RWPE2 (cell line): ENCODE data around the gene LAMB3.

Experiments
- ATAC-seq: fragments of 200-7000 bp; cut with Tn5 transposase; 3 replicates; pipeline ENCODE4 v1.9.1; 2021; ENCODE audit warnings: low read depth
- DNase-seq: peaks from one replicate; pipeline ENCODE4 v3.0.0-alpha.2; 2020; ENCODE audit warnings: low spot score
- H3K27ac ChIP-seq: fragments of 450-650 bp; 2 replicates; pipeline ENCODE4 v1.5.1; 2017; ENCODE audit warnings: mild to moderate bottlenecking; ENCODE audit not compliant: poor library complexity, severe bottlenecking
- H3K27me3 ChIP-seq: fragments of 250-450 bp; sonication (Bioruptor Pico); 2 replicates; pipeline ENCODE4 v1.5.1; 2021; ENCODE audit warnings: mild to moderate bottlenecking, moderate library complexity; ENCODE audit not compliant: insufficient read depth, poor library complexity, severe bottlenecking
- H3K36me3 ChIP-seq: fragments of 250-450 bp; sonication (Bioruptor Pico); 2 replicates; pipeline ENCODE4 v1.5.1; 2020; ENCODE audit warnings: low read depth, mild to moderate bottlenecking, moderate library complexity
- H3K4me1 ChIP-seq: fragments of 250-450 bp; sonication (Bioruptor Pico); 2 replicates; pipeline ENCODE4 v1.5.1; 2021; ENCODE audit warnings: mild to moderate bottlenecking, moderate library complexity; ENCODE audit not compliant: insufficient read depth, poor library complexity, severe bottlenecking
- H3K4me3 ChIP-seq: fragments of 250-450 bp; sonication (Bioruptor Pico); 2 replicates; pipeline ENCODE4 v1.5.1; 2021; ENCODE audit warnings: mild to moderate bottlenecking, moderate library complexity; ENCODE audit not compliant: severe bottlenecking
- H3K9me3 ChIP-seq: fragments of 250-450 bp; sonication (Bioruptor Pico); 2 replicates; pipeline ENCODE4 v1.5.1; 2021; ENCODE audit warnings: mild to moderate bottlenecking, moderate library complexity; ENCODE audit not compliant: severe bottlenecking
- TF ChIP-seq, protein P1 (sequence below): fragments of 450-650 bp; IDR thresholded peaks from one replicate; pipeline ENCODE4 v1.5.1; 2017; ENCODE audit warnings: mild to moderate bottlenecking, moderate library complexity; ENCODE audit not compliant: poor library complexity, severe bottlenecking

Gene LAMB3

DNA sequence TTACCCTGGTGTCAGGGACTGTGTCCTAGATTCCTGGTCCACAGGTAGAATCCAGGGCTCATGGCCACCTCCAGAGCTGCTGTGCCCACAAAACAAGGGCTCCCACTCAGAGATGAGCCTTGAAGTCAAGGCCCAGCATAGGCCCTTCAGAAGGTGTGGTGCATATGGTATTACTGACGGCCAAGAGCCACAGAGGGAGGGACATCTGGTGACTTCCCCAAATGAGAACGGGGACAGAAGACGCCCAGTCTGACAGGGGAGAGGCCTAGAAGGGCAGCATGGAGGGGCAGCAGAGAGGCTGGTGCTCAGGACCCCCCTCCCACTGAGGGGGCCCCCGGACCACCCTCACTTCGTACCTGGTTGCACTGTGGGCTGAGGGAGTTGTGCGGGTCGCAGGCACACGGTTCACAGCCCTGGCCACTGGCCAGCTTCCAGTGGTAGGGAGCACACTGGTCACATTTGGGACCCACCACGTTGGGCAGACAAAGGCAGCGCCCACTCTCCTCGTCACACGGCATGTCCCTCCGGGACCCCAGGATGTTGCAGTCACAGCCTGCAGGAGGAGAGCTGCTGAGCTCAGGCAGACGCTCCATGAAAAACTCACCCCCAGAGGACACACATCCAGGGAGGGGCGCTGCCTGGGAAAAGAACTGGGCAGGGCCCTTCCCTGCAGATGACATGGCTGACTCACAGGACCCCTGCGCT is 25.0 kb downstream of the LAMB3 start:
- ATAC-seq, result no peak
- no peak for DNase-seq
- TF ChIP-seq, protein P1, sequence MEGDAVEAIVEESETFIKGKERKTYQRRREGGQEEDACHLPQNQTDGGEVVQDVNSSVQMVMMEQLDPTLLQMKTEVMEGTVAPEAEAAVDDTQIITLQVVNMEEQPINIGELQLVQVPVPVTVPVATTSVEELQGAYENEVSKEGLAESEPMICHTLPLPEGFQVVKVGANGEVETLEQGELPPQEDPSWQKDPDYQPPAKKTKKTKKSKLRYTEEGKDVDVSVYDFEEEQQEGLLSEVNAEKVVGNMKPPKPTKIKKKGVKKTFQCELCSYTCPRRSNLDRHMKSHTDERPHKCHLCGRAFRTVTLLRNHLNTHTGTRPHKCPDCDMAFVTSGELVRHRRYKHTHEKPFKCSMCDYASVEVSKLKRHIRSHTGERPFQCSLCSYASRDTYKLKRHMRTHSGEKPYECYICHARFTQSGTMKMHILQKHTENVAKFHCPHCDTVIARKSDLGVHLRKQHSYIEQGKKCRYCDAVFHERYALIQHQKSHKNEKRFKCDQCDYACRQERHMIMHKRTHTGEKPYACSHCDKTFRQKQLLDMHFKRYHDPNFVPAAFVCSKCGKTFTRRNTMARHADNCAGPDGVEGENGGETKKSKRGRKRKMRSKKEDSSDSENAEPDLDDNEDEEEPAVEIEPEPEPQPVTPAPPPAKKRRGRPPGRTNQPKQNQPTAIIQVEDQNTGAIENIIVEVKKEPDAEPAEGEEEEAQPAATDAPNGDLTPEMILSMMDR, result no peak

DNA sequence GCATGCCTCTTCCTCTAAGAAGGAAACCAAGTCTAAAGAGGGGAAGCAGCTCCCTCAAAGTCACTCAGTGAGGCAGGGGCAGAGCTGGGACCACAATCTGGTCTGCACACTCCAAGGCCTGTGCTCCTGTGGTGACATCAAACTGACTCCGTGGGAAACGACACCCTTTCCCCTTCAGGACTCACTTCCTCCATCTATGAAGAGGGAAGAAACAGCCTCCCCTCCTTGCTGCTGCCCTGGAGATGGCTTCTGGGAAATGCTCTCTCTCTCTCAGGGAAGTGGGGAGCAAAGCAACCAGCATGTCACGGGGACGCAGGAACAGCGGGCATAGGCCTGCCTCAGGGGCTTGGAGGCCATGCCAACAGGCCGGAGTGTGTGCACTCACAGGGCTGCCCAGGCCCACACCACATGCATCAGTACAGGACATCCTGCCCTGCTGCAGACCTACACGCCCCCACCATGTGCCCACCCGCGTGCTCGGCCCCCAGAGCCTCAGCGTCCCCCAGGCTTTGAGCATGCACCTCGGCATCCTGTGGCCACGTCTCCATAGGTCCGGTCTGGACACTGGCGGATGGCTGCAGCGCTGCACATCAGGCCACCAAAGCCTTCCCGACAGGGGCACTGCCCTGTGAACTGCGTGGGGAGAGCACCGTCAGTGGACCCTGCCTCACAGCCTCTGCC is 25.7 kb downstream of the LAMB3 start:
- ATAC-seq (no peak), DNase-seq (no peak)
- H3K4me3 ChIP-seq, result no peak overlapping the region
- no peak overlapping the region for H3K27ac ChIP-seq
- peaks cover 99% of the 10 kb centered on the region for H3K36me3 ChIP-seq
- no peaks in the 10 kb centered on the region for H3K4me1 ChIP-seq
- H3K9me3 ChIP-seq, result no peaks in the 10 kb centered on the region
- no peaks in the 10 kb centered on the region for H3K27me3 ChIP-seq
- TF ChIP-seq, protein P1, result no peak

More for the DNA sequence above, 25.0 kb downstream of the LAMB3 start:
- no peak overlapping the region for H3K27ac ChIP-seq
- peaks cover 99% of the 10 kb centered on the region for H3K36me3 ChIP-seq
- no peaks in the 10 kb centered on the region for H3K4me1 ChIP-seq
- H3K4me3 ChIP-seq, result no peak overlapping the region
- H3K9me3 ChIP-seq, result no peaks in the 10 kb centered on the region
- no peaks in the 10 kb centered on the region for H3K27me3 ChIP-seq

DNA sequence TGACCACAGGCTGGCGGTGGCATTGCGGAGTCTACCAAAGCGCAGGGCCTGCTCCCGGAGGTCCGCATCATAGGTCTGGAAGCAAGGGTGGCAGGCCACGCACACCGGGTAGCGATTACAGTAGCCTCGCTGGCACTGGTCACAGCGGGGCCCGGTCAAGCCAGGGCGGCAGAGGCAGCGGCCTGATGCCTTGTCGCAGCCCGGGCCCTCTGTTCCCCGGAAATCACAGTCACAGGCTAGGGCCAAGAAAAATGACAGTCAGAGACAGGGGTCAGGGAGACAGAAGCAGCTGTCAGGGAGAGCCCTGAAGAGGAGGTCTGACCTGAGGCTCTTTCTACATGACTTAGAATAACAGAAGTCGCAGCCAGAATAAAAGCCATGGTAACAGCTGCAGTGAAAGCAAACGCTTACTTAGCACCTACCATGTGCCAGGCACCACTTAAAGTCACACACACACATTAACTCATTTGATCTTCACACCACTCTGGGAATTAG is 26.4 kb downstream of the LAMB3 start:
- Histone ChIP-seq H3K4me1 (no peaks in the 10 kb centered on the region), H3K27ac (no peak overlapping the region), H3K27me3 (no peaks in the 10 kb centered on the region), H3K9me3 (no peaks in the 10 kb centered on the region), H3K4me3 (no peak overlapping the region), H3K36me3 (peaks cover 99% of the 10 kb centered on the region)
- TF ChIP-seq, protein P1, result no peak
- no peak for DNase-seq
- no peak for ATAC-seq

DNA sequence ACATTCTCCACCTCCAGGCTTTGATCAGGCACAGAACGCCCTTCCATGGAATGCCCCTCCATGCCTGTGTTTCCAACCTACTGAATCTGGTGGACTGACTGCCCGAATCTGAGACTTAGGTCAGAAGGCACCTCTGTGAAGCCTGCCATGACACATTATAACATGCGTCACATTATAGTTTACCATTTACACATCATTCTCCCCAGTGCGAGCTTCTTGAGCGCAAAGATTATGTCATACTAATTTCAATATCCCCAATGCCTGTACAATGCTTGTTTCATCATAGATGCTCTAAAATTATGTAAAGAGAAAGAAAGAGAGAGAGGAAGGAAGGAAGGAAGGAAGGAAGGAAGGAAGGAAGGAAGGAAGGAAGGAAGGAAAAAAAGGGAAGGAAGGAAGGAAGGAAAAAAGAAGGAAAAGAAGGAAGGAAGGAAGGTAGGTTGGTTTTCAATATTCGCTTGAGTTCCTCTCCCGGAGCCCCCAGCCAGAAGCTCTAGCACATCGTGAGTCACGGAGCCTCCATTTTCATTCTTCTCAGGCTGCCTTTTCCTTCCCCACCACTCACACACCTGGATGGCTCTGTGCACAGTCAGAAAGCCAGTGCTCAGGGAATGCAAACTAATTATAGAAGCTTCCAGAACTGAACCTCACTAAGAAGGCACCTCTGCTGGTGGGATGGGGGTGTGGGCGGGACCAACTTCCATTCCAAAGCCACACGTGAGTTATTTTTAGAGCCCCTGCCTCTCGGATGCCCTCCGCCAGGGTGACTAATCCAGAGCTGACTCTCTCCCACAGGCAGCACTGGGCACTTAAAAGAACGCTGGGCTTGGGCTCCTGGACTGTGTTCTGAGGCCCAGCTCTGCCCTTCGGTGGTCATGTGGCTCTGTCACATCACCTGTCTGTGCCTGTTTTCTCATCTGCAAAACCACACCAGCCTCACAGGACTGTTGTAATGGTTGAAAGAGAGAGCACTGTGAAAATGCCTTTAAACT is 27.4 kb downstream of the LAMB3 start:
- TF ChIP-seq, protein P1, result no peak
- no peak for ATAC-seq
- H3K27me3 ChIP-seq, result no peaks in the 10 kb centered on the region
- H3K27ac ChIP-seq, result no peak overlapping the region
- no peaks in the 10 kb centered on the region for H3K9me3 ChIP-seq
- no peak for DNase-seq
- no peak overlapping the region for H3K4me3 ChIP-seq
- H3K4me1 ChIP-seq, result no peaks in the 10 kb centered on the region
- peaks cover 99% of the 10 kb centered on the region for H3K36me3 ChIP-seq
